Islet precursor cell (in vitro differentiated cells): ENCODE measurements around the gene DSTYK.

Source experiments
- DNase-seq: peaks from one replicate; pipeline ENCODE4 v3.0.0-alpha.2; 2018

DSTYK gene, protein sequence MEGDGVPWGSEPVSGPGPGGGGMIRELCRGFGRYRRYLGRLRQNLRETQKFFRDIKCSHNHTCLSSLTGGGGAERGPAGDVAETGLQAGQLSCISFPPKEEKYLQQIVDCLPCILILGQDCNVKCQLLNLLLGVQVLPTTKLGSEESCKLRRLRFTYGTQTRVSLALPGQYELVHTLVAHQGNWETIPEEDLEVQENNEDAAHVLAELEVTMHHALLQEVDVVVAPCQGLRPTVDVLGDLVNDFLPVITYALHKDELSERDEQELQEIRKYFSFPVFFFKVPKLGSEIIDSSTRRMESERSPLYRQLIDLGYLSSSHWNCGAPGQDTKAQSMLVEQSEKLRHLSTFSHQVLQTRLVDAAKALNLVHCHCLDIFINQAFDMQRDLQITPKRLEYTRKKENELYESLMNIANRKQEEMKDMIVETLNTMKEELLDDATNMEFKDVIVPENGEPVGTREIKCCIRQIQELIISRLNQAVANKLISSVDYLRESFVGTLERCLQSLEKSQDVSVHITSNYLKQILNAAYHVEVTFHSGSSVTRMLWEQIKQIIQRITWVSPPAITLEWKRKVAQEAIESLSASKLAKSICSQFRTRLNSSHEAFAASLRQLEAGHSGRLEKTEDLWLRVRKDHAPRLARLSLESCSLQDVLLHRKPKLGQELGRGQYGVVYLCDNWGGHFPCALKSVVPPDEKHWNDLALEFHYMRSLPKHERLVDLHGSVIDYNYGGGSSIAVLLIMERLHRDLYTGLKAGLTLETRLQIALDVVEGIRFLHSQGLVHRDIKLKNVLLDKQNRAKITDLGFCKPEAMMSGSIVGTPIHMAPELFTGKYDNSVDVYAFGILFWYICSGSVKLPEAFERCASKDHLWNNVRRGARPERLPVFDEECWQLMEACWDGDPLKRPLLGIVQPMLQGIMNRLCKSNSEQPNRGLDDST

DNA sequence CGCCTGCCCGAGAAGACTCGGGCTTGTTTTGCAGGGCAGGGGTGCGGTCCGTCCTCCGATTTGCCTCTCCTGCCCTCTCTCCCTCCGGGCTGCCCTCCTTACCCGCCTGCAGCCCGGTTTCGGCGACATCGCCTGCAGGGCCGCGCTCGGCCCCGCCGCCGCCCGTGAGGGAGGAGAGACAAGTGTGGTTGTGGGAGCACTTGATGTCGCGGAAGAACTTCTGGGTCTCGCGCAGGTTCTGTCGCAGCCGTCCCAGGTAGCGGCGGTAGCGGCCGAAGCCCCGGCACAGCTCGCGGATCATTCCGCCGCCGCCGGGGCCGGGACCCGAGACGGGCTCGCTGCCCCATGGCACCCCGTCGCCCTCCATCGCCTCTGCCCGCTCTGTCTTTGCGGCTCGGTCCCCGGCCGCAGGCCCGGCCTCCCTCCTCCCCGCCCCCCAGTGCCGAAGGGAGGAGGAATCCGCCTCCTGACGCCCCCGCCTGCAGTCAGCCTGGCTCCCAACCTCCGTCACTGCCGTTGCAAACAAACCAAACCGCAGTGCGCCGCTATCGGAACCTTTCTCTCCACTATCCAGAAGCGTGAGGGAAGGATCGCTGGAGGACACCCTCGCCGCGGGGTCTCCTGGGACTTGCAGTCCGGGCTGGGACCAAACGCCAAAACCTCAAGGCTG lies at the start of gene DSTYK:
Gene DSTYK, minus strand, starts transcription at position 534 of the 670 bp plus-strand sequence. Its CDS starts 167 bp downstream, at position 367.
- peak; percentile 98 for DNase-seq

DNA sequence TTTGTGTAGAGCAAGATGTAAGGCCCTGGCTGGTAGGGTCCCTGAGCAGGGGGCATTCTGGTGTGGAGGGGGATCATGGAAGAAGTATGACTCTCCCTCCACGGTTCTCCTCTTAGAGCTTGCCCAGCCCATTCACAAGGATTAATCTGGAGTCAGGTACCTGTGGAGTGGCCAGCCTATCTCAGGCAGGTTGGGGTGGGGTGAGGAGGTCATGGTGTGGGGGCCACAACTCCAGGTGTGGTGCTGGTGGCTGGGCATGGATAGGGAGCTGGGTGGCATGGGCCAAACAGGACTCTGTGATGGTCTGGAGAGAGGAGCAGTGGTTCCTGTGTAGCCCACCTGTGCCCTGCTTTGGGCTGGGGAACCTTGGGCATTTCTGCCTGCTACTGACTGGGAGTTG lies 48.5 kb upstream of the DSTYK start:
- no peak for DNase-seq

DNA sequence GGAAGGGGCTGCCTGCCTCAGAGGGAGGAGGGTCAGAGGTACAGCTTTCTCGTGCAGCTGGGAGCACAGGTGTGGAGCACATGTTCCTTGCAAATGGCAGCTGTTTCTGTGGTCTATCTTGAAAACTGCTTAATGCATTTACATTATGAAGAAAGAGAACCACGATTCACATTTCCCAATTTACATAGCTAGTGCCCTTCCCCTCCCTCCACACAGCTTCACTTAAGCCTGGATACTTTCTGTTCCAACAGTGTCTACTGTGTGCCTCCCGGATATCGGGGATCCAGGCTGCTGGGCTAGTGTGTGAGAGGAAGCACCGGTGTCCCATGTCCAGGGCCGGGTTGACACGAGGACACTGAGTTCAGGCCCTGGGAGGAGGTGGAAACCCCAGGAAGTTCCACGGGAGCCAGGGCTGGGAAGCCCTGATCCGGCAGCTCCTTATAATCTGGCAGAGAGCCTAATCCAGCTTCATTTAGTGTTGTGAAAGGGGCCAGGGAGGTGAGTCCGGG lies 47.9 kb upstream of the DSTYK start:
- no peak for DNase-seq

DNA sequence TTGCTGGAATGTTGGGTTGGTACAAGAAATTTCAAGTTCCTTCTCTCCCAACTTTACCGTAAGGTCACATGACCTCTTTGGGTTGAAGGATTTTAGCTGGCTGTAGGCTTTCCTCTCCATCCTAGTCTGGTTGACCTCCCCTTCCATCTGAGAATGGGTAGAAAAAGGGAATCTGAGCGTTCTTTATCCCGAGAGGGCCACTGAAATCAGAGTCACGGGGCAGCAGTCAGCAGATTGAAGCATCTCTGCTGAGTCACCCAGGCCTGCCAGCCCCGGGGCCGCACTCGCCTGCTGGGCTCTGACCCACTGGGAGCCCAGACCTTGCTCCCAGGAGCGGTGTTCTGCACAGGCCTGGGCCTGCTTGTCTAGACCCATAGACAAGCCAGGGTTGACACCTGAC lies 47.2 kb upstream of the DSTYK start:
- peak; percentile 93 for DNase-seq

DNA sequence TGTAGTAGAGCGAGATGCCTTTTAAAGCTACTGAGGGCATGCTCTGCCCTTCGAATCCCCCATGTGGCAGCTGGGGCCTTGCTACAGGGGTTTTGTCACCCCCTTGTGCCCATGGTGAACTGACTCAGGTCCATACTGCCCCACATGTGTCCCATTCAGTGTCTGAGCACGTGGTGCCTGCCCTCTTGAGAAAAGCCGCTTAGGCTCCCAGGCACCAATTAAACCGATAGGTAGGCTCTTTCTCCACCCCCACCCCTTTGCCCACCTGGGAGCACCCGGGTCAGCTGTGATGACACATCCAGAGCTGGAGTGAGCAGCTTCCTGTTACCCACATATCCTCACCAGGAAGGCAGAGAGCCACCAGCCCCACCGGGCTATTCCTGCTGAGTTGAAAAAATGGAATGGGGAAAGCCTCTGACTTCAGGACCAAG lies 46.8 kb upstream of the DSTYK start:
- DNase-seq, result no peak

DNA sequence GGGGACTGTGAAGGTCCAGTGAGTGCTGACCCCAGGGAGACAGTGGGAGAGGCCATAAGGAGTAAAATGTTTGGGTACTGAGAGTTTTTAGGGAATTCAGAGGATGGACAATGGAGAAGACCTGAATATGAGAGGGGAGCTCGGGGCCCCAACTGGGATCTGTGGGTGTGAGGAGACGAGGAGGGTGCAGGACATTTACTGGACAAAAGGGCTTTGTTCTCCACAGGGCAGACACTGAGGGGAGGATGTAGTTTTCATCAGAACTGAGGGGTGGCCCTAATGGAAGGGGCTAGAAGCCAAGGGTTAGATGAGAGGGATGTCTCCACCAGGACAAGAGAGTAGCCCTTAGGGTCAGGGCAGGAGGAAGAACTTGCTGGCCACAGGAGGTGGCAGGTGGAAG lies 46.2 kb upstream of the DSTYK start:
- DNase-seq, result no peak

DNA sequence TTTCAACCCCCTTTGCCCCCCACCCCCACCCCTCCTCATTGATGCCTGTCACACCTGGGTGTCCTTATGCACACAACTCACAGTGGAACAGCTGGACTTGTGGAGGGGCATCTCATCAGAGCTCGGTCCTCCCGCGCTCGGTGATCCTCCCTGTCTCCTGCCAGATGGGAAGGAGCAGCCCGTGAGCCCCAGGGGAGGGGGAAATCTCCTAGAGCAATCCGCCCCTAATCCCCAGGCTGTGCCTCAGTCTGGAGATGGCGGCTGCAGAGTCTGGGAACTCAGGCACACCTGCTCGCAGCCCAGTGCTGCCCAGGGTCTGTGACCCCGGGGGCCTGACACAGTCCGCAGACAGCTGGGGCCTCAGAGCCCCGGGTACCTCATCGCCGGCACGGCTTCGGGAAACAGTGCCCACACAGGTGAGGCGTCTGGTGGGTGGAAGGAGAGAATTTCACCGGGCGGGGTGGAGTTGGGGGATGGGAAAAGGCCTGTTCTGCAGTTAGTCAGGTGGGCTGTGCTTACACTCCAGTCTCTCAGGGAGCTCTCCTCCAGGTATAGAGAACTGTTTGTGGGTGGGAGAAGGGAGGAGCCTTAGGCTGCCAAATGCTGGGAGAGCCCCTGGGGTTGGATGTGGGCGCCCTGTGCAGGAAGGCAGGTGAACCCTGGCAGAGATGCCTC lies 45.6 kb upstream of the DSTYK start:
- DNase-seq, result no peak

DNA sequence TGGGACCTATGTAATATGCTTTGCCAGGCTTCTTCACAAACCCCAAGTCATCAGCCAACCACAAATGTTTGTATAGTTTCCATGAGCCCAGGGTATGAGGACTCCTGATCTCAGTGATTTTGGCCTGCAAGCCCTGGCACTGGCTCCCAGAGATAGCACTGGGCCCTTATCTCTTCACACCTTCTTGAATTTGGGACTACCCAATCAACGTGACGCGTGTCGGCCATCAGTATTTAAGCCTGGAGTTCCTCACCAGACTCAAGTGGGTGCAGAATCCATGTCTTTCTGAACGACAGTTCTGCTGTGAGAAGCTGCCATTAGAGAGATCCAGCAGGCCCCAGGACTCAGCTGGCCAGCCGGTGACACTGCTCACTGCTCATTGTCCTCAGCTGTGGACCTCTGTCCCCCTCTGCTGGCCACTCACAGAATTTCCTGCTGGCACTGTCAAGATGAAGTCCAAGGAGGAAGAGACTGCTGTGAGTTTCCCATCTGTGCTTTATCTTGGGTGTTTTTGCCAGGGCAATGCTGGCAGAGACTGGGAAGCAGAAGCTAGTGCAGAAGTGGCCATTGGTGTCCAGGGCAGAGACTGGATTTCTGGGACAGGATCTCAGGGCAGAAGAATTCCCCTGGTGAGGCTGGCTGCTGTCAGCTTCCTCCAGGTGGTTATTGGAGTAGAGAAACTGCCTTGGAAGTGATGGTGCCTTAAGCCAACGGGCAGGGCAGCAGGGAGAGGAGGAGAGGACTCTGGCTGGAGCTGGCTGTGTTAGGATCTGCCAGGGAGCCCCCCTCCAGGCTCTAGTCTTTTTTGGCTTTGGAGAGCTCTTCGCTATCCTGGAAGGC lies 44.7 kb upstream of the DSTYK start:
- DNase-seq, result peak; percentile 96

DNA sequence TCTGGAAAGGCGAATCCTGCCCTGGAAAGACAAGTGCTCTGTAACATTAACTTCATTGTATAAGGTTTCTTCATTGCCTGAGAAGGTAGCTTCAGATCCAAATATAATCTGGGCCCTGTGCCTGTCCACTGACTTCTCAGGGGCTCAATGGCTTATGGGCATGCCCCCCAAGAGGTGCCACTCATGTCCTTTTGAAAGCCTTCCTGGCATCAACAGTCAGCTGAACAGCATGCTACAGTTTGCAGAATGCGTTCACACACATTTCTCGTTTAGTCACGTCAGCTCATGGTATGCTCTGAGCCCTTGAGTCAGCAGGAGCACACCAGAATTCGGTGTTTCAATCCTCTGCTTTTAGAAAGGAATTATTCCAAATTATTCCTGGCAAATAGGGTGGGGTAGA lies 40.1 kb upstream of the DSTYK start:
- no peak for DNase-seq

DNA sequence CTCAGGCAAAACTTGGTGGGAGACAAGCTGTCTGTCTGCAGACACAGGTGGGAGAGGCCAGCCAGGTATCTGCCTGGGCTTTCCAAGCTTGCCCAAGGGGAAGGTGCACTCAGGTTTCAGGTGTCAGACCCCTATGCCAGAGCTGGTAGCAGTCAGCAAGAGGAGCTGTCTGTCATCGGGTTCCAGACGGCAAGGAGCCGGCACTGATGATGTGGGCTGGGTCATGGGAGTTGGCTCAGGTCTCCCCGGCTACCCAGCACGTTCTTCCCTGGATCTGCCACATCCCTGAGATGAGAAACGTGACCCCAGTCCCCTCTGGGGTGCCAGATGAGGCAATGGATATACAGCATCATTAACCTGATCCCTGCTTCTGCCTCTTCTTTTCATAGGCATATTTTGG lies 39.2 kb upstream of the DSTYK start:
- peak; percentile 80 for DNase-seq

DNA sequence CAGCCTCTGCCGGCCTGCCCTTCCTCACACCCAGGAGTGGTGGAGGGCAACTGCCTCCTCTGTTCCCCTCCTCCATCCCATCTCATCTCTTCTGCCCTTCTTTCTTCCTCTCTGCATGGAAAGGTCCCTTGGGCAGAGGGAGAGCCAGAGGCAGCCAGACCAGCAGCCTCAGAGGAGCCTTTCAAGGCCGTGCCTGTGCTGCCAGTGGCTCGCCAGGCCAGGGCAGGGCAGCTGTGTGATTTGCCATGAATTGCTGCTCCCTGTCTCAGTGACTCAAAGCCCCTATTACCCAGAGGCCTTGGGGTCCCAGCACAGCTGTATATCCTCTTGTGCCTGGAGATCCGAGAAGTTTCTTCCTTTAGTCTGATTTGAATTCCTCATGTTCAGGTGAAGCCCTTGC lies 38.1 kb upstream of the DSTYK start:
- DNase-seq, result no peak

DNA sequence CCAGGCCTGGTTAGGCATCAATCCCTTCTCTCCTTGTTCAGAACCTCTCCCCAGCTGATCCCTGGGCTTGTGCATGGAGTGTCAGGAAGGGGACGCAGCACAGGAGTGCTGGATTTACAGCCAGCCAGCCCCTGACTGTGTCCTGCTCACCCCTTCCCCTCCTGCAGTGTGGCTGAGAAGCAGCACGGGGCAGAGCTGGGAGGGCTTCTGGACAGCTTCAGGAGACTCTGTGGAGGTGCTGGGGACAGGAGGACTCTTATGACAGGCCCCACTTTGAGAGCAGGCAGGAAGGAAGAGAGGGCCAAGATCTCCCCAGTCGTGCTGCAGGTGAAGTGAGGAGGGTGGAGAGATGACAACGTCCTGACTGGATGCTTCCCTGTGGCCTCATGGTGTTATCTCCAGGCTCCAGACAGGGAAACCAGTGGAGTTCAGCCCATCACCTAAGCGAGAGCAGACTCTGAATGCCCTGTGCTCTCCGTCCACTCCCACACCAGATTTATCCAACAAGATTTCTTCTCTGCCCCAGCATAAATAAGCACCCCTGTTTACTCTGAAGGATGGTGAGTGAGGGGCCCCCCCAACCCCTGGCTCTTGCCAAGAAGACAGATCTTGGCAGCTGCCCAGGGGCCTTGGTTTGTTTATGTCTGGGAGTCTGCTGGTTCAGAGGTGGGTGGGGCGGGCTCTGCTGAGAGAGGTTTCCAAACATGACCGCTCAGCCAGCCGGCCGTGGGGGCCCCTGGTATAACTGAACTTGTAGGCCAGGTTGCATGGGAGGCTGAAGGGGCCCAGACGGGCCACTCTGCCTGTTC lies 37.5 kb upstream of the DSTYK start:
- DNase-seq, result no peak

DNA sequence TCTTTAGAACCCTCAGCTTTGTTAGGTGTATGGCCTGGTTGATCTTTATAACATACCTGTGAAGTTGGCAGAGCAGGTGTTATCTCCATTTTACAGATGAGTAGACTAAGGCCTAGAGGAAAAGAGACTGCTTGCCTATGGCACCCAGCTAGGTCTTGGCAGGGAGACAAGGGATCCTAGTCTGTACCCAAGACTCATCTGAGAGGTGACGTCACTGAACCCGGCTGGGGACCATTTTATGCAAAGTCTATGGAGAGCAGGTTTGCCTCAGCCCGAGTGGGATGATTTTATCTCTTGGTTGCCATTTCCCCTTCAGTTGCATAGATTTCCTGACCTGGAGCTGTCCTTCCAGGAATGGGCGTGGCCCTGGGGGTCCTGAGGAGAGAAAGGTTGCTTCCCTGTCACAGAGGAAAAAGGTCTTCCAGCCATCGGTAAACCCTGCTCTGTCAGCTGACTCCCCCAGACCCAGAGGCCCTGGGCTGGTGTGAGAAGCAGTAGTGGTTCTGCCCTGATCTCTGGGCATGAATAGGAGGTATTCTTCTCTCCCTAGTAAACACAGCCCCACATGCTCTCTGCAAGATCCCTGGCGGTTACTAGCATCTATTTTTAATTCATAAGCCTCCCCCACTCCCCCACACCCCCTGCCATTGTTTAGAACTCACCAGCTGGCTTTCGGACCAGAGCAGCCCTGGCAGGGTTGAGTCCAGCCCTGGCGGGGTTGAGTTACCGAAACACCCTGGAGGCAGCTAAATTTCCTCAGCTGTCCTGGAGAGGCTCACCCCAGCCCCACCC lies 35.8 kb upstream of the DSTYK start:
- peak; percentile 51 for DNase-seq

DNA sequence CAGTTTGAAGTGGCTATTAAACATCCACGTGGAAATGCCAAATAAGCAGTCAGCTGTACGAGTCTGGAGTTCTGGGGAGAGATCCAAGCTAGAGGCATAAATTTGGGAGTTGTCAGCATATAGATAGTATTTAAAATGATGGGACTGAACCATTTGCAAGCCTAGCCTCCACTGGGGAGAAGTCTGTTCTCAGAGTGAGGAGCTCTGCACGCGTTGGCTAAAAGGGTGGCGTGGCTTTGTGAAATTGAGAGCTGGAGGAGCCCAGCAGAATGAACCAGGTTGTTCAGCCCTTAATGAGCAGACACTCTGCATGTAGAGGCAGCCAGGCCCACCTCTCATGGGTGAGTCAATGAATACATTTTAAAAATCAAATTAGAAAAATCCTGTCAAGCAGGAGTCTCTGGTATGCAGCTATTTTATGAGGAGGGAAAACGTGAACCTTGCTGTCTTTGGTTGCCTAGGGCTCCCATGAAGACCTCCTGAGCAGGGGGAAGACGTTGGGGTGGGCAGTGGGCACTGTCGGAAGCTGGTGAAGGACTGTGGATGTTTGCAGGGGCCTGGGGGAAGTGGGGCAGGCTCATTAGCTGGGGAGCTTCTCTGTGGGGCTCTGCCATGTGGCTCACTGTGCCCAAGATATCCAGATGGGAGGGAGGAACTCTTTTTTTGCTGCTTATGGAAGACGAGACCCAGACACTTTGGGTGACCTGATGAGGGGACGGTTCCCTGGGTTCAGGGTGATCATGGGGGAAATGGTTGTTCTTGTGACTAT lies 35.0 kb upstream of the DSTYK start:
- peak; percentile 50 for DNase-seq

DNA sequence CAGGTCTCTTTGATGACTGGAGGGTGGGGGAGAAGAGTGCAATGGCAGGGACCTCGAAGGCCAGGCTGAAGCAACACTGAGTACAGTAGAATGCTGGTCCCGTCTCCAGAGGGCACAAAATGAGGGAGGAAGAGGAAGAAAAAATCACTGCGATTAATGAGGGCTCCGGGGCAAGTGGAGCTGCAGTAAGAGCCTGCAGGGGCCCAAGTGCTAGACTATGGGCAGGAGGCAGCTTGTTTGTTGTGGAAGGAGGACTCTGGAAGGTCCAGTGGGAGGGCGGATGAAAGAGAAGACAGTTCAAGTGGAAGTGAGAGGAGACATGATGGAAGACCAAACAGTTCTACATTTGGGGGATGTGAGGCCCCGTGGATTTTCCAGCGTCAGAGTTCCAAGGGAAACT lies 33.6 kb upstream of the DSTYK start:
- peak; percentile 42 for DNase-seq

DNA sequence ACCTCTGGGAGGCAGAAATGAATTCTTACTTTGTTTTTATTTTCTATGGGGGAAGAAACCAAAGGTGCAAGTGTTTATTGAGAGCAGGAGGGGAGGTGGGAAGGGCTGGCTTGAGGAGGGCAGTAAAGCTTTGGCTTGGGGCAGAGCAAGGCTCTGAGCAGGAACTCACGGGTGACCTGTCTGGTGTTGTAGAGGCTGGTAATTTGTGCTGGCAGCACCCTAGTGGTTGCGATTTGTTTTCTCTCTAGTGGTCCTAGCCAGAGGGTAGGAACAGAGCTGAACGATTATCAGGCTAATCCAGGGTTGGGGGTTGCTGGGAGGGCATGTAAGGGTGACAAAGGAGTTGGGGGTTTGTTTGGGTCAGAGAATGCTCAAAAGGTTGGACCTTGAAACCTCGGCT lies 32.9 kb upstream of the DSTYK start:
- no peak for DNase-seq

DNA sequence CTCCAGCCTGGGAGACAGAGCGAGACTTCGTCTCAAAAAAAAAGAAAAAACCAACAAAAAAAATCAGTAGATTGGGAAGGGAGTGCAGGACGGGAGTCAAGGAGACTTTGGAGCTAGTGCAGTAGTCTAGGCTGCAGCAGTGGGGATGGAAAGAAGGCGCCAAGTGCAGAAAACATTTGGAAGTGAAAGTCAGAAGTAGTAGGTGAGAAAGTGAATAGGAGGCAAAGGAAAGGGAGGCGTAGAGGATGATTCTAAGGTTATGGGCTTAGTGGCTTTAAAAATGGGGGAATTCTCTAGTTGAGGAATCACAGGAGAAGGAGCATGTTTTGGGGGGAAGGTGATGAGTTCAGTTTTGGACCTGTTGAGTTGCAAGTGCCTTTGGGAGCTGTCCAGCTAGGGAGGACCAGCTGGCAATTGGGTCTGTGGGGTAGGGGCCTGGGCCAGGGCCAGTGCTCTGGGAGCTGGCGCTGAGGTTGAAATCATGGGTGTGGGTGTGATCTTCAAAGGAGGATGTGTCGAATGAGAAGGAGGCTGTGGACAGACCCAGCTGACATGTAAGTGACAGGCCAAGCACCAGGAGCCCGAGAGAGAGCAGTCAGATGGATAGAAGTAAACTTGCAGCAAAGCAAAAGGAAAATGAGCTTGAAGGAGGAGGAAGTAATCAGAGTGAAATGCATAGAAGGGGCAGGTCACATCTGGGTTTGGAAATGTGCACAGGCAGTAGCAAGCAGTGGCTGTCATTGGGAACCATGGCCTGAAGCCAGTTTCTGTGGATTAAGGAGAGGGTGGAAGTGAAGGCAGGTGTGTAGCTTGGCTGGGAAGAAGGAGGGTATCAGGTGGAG lies 32.1 kb upstream of the DSTYK start:
- no peak for DNase-seq
